RWPE1 (cell line): ENCODE measurements around the gene TBC1D22A.

Experiments used
- CTCF ChIA-PET: fragments of 350-600 bp; sonication (Branson Sonifier 250); formaldehyde crosslinking; extraction: SDS; loops from one replicate; lab custom pipeline; 2021; lab: Yijun Ruan, JAX
- POLR2A ChIA-PET: fragments of 400-600 bp; formaldehyde crosslinking; extraction: SDS; loops from one replicate; lab custom pipeline; 2020; ENCODE audit warnings: antibody characterized with exemption; ENCODE audit not compliant: low non-redundant PET; lab: Yijun Ruan, JAX
- DNase-seq: peaks from one replicate; pipeline ENCODE4 v3.0.0; 2012; ENCODE audit warnings: low spot score
- H3K27ac ChIP-seq: fragments of 450-650 bp; 2 replicates; pipeline ENCODE4 v1.5.1; 2017
- CTCF ChIP-seq: fragments of 450-650 bp; conservative IDR thresholded peaks from 2 replicates; pipeline ENCODE4 v1.5.1; 2017; ENCODE audit warnings: low read depth, mild to moderate bottlenecking

TBC1D22A gene

GRCh38 chr22:46762238-46763050 is at the start of gene TBC1D22A:
TSS of gene TBC1D22A (plus strand) at chr22:46762650. CDS start at chr22:46762787, 137 bp downstream.
- peak; percentile 88 for DNase-seq
- TF ChIP-seq CTCF: no peak
- ChIA-PET POLR2A (interaction anchor here (0.6 to 1.5 kb wide), 3 partner anchors 8 to 12 kb away, joined by 3 read pairs; no protein-coding TSS in a partner anchor), CTCF (interaction anchor here (0.6 to 1.0 kb wide), 2 partner anchors 40 to 424 kb away, joined by 3 read pairs; no protein-coding TSS in a partner anchor)
- peak within 1 kb of the TSS; percentile 84 for H3K27ac ChIP-seq

- TF ChIP-seq CTCF: no peak
Measured at GRCh38 chr22:46714550-46714949, 47.9 kb upstream of the TBC1D22A start.

GRCh38 chr22:46719921-46720320 is 42.5 kb upstream of the TBC1D22A start:
- no peak for DNase-seq
- CTCF ChIA-PET: interaction anchor here (0.6 kb wide), 1 partner anchor 39 kb away, joined by 3 read pairs; no protein-coding TSS in a partner anchor

More at GRCh38 chr22:46714550-46714949, 47.9 kb upstream of the TBC1D22A start:
- H3K27ac ChIP-seq: no peak overlapping the region
- POLR2A ChIA-PET: no interaction called here
- no peak for DNase-seq
- CTCF ChIA-PET: interaction anchor here (0.6 to 0.8 kb wide), 3 partner anchors 12 to 232 kb away, joined by 3 to 4 read pairs (median 3); no protein-coding TSS in a partner anchor

GRCh38 chr22:46721501-46722085 is 40.9 kb upstream of the TBC1D22A start:
- DNase-seq: peak; percentile 29
- CTCF ChIA-PET: no interaction called here
- TF ChIP-seq CTCF: no peak
- POLR2A ChIA-PET: no interaction called here
- peak overlapping the region; percentile 90 for H3K27ac ChIP-seq

More at GRCh38 chr22:46719921-46720320, 42.5 kb upstream of the TBC1D22A start:
- TF ChIP-seq CTCF: no peak
- peak overlapping the region; percentile 31; the same call in 1 of the 2 replicates for H3K27ac ChIP-seq
- POLR2A ChIA-PET: no interaction called here

- no peak for DNase-seq
- peak overlapping the region; percentile 90 for H3K27ac ChIP-seq
- POLR2A ChIA-PET: no interaction called here
- TF ChIP-seq CTCF: no peak
- CTCF ChIA-PET: no interaction called here
Measured at GRCh38 chr22:46723882-46724281, 38.6 kb upstream of the TBC1D22A start.

GRCh38 chr22:46725096-46725495 is 37.4 kb upstream of the TBC1D22A start:
- ChIA-PET POLR2A (no interaction called here), CTCF (no interaction called here)
- no peak for TF ChIP-seq CTCF
- DNase-seq: no peak
- H3K27ac ChIP-seq: peak overlapping the region; percentile 42
